GM20000 (cell line): ENCODE results near the gene HLA-DPB1.

Source experiments
- DNase-seq: peaks from one replicate; pipeline ENCODE4 v3.0.0; 2012; ENCODE audit warnings: low spot score
- TF ChIP-seq, protein P1 (sequence below): IDR thresholded peaks from 2 replicates; pipeline ENCODE4 v1.5.1; 2012; ENCODE audit warnings: mild to moderate bottlenecking, control low read depth; ENCODE audit errors: extremely low read depth, missing control alignments

Gene HLA-DPB1

DNA sequence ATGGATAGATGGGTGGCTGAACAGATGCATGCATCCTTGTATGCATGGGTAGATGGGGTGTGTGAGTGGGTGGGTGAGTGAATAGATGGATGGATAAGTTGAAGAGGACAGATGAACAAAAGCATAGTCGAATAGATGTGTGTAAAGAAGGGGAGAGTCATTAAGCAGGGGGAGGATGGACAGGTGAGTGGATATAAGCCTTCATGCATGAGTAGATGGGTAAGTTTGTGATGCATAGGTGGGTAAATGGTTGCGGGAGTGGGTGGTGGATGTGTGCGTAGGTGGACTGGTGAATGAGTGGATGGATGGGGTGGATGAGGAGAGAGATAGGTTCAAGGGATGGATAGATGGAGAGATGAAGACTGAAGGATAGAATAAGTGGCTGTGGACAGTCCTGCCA, 29.6 kb downstream of the HLA-DPB1 start:
- no peak for DNase-seq
- TF ChIP-seq, protein P1, sequence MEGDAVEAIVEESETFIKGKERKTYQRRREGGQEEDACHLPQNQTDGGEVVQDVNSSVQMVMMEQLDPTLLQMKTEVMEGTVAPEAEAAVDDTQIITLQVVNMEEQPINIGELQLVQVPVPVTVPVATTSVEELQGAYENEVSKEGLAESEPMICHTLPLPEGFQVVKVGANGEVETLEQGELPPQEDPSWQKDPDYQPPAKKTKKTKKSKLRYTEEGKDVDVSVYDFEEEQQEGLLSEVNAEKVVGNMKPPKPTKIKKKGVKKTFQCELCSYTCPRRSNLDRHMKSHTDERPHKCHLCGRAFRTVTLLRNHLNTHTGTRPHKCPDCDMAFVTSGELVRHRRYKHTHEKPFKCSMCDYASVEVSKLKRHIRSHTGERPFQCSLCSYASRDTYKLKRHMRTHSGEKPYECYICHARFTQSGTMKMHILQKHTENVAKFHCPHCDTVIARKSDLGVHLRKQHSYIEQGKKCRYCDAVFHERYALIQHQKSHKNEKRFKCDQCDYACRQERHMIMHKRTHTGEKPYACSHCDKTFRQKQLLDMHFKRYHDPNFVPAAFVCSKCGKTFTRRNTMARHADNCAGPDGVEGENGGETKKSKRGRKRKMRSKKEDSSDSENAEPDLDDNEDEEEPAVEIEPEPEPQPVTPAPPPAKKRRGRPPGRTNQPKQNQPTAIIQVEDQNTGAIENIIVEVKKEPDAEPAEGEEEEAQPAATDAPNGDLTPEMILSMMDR: no peak

DNA sequence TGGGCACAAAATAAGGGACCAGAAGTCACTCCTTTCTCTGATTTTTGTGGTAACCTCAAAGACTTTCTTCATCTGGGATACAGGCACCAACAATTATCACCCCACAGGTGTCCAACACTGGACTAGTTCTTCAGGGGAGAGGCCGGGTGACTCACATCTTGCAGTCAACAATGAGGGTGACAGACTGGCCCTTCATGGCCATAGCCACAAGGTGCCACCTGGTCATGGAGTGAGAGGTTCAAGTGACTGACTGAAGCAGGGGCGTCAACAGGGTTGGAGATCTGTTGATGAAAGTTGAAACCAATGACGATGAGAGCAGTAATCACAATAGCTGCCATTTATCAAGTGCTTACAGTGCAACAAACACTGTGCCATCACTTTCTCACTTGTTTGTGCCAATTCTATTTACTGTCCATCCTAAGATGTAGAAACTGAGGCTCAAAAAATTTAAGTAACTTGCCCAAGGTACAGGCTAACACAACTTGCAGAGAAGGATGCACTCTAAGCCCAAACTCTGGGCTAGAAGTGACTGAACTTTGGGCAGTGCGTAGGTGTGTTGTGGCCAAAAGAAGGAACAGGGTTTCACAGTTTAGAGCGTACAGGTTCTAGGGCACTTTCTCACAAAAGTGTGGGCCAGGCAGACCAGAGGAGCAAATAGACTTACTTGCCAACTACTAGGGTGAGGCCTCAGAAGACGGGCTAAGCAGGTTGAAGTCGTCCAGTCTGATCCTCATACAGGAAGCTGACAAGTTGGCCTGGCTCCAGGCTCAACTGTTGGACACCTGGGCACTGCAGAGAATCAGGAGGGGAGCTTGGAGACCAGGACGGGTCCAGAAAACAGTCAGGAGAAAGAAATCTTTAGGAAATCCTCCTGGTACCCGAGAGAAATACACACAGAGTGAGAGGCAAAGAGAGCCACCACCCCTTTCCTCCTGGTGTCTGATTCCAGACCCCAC, 30.4 kb downstream of the HLA-DPB1 start:
- TF ChIP-seq, protein P1: no peak
- no peak for DNase-seq

DNA sequence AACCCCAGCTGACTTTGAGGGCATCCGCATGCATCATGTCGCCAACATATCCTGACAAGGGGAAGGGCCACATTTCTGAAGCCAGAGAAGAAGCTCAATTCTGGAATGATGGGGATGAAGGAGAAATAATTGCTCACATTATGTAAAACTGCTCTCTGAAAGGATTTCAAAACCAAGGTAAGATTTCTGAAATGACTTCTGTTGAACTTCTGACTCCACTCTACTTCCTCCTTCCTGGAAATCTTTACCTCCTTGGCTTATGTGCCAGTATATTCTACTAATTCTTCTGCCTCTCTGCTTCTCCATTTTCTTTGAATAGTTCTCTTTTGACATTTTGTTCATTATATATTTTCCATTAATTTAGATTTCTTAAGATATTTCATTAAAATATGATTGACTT, 31.9 kb downstream of the HLA-DPB1 start:
- DNase-seq: no peak
- TF ChIP-seq, protein P1: no peak

DNA sequence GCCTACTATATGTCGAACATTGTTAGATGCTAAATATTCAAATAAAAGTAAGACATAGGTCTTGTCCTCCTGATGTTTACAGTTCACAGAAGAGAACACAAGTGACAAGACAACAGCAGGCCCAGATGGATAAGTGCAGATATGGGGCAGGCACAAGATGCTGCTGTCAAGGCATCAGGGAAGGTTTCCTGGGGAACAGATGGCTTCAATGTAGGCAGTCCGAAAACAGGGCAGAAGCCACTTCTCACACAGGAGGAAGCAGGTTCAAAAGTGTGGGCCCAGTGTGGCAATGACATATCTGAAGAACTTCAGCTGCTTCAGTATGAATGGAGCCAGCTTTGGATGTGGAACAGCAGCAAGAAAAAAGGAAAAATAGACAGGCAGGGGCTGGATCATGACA, 32.5 kb downstream of the HLA-DPB1 start:
- no peak for DNase-seq
- TF ChIP-seq, protein P1: no peak

DNA sequence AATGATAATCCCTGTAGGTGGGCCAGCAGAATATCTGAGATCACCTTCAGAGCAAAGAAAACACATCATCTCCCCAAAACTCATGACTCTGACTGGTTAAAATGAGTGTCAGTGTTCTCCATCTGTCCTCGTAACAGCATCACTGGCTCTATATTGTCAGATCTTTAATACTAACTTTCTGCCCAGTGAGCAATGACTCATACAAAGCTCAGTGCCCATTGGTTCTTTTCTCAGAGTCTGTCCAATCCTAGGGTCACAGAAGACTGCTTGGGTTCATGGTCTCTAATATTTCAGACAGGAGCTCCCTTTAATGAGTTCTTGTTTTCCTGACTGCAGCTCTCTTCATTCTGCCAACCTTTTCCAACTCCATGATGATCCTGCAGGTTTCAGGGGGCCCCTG, 36.4 kb downstream of the HLA-DPB1 start:
- peak; percentile 87 for DNase-seq
- TF ChIP-seq, protein P1: no peak

DNA sequence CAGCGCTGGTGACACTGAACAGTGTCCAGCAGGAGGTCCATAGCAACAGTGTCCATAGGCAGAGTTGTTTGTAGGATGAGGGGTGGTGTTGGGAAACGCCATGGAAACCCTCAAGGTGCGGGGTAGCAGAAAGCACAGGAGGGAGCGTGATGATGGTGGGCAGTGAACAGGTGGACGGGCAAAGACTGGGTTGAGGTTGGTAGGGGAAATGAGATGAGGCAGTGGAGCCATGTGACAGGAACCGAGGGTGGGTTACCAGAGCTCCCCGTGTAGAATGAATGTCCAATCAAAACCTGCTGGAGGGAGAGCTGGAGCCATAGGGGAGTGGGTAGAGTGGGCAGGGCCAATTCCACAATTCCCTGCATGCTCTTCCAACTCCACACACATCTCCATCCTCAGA, 38.0 kb downstream of the HLA-DPB1 start:
- no peak for DNase-seq
- TF ChIP-seq, protein P1: no peak

DNA sequence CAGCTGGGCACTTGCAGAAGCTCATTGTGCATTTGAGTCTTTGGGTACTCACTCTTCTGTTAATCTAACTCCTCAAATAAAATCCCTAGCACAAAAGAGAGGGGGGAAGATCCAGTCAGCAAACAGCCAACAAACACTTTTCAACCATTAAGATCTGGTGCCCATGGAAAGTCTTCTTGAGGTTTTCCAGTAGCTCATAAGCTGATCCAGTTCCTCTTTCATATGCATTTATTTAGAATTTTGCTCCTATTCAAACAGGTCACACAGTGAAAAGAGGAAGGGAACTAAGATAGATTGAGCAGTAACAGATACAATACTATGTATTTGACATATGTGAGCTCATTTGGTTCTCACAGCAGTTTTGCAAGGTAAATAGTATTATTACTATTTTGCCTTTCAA, 38.6 kb downstream of the HLA-DPB1 start:
- TF ChIP-seq, protein P1: no peak

More for the DNA sequence above, 38.6 kb downstream of the HLA-DPB1 start:
- DNase-seq: no peak
